Measurements from ENCODE around the gene GPC6. TPM values are rescaled to one million over a fixed set of nuclear protein-coding genes. Genes with fewer than 3 reads are reported as not detected.
A peak's percentile ranks its signal among the peaks of the same experiment; 100 is the strongest.

The GPC6 gene
- total RNA-seq, 1 donor from 2014 or later: 8.4 TPM

DNA sequence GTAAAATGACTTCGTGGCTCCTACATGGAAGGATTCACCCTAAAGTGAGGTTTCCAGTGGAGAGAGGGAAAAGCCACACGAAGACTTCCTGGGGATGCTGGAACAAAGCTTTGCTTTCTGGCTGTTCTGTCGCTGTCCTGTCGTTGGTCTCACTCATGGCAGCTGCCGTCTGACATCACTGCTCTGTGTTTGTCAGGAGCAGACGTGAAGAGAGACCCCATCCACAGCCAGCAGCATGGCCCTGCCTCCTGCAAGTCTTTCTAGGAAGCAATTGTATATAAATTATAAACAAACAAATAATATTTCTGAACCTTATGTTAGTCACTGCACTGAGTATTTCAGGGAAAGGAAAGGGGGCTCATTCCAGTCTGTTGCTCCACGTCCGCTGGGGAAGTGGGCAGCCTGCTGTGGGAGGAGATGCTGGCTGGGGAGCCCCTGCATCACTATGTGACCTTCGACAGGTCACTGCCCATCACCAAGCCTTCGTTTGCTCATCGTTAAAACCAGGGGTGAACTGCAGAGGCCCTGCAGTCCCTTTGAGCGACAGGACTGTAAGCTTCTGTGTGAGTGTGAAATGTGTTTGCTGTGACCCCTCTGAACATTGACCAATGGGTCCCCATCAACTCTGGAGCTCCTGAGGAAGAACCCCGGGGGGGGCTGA is 1101.9 kb downstream of the GPC6 start:
- ATAC-seq (no peak), DNase-seq (no peak)
- TF ChIP-seq, protein P1, sequence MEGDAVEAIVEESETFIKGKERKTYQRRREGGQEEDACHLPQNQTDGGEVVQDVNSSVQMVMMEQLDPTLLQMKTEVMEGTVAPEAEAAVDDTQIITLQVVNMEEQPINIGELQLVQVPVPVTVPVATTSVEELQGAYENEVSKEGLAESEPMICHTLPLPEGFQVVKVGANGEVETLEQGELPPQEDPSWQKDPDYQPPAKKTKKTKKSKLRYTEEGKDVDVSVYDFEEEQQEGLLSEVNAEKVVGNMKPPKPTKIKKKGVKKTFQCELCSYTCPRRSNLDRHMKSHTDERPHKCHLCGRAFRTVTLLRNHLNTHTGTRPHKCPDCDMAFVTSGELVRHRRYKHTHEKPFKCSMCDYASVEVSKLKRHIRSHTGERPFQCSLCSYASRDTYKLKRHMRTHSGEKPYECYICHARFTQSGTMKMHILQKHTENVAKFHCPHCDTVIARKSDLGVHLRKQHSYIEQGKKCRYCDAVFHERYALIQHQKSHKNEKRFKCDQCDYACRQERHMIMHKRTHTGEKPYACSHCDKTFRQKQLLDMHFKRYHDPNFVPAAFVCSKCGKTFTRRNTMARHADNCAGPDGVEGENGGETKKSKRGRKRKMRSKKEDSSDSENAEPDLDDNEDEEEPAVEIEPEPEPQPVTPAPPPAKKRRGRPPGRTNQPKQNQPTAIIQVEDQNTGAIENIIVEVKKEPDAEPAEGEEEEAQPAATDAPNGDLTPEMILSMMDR (IDR thresholded peaks at IDR 0.05): no peak
- Histone ChIP-seq H3K27me3 (no peaks in the 10 kb centered on the region), H3K9me3 (no peaks in the 10 kb centered on the region), H3K4me1 (peaks cover 14% of the 10 kb centered on the region), H3K4me3 (no peak overlapping the region), H3K27ac (no peak overlapping the region), H3K36me3 (no peaks in the 10 kb centered on the region)
- intact Hi-C loops (cut with DNase I): no loop called here

GRCh38 chr13:94329277-94329676 is 1102.7 kb downstream of the GPC6 start:
- intact Hi-C loops (cut with DNase I): no loop called here
- Histone ChIP-seq H3K27ac (no peak overlapping the region), H3K9me3 (no peaks in the 10 kb centered on the region), H3K4me3 (no peak overlapping the region), H3K4me1 (peaks cover 14% of the 10 kb centered on the region), H3K36me3 (no peaks in the 10 kb centered on the region), H3K27me3 (no peaks in the 10 kb centered on the region)
- TF ChIP-seq, protein P1 (IDR thresholded peaks at IDR 0.05): no peak
- no peak for ATAC-seq
- DNase-seq: no peak

- Histone ChIP-seq H3K36me3 (no peaks in the 10 kb centered on the region), H3K4me1 (peaks cover 14% of the 10 kb centered on the region), H3K9me3 (no peaks in the 10 kb centered on the region), H3K4me3 (no peak overlapping the region), H3K27ac (no peak overlapping the region), H3K27me3 (no peaks in the 10 kb centered on the region)
- ATAC-seq (peak; percentile 43), DNase-seq (no peak)
- intact Hi-C loops (cut with DNase I): no loop called here
- TF ChIP-seq, protein P1 (IDR thresholded peaks at IDR 0.05): no peak
These were observed 1103.3 kb downstream of the GPC6 start for GRCh38 chr13:94329754-94330551.

GRCh38 chr13:94330552-94331071 is 1104.0 kb downstream of the GPC6 start:
- TF ChIP-seq, protein P1 (IDR thresholded peaks at IDR 0.05): no peak
- intact Hi-C loops (cut with DNase I): no loop called here
- Histone ChIP-seq H3K4me3 (no peak overlapping the region), H3K9me3 (no peaks in the 10 kb centered on the region), H3K4me1 (peaks cover 14% of the 10 kb centered on the region), H3K36me3 (no peaks in the 10 kb centered on the region), H3K27ac (no peak overlapping the region), H3K27me3 (no peaks in the 10 kb centered on the region)
- ATAC-seq (no peak), DNase-seq (no peak)

GRCh38 chr13:94331281-94331680 is 1104.7 kb downstream of the GPC6 start:
- intact Hi-C loops (cut with DNase I): no loop called here
- H3K9me3 ChIP-seq: no peaks in the 10 kb centered on the region
- ATAC-seq: no peak
- TF ChIP-seq, protein P1 (IDR thresholded peaks at IDR 0.05): no peak
- H3K27me3 ChIP-seq: no peaks in the 10 kb centered on the region
- no peak overlapping the region for H3K4me3 ChIP-seq
- DNase-seq: no peak
- no peaks in the 10 kb centered on the region for H3K36me3 ChIP-seq
- H3K27ac ChIP-seq: no peak overlapping the region
- peaks cover 14% of the 10 kb centered on the region for H3K4me1 ChIP-seq

Data from upper lobe of right lung (tissue), 1 donor.